Adrenal gland (tissue), 5 donors: ENCODE measurements around the gene SLC25A1.

Source experiments
- CTCF ChIP-seq, 6 experiments: fragments of 450-650 bp in 4 of 6; fragments of 200-600 bp in 2 of 6; sonication (generic) in 1 of 6; IDR thresholded peaks; 1 replicate in 5 of 6; 2 replicates in 1 of 6; pipeline versions ENCODE4 v1.5.1 to v1.8.0; 2016 to 2021; ENCODE audit warnings: antibody characterized with exemption in 6 of 6, mild to moderate bottlenecking in 2 of 6, moderate library complexity in 1 of 6
- POLR2A ChIP-seq, 2 donors: fragments of 450-650 bp; IDR thresholded peaks; one replicate each; pipeline ENCODE4 v1.6.1; 2017; ENCODE audit warnings: antibody characterized with exemption in 2 of 2, mild to moderate bottlenecking in 2 of 2, moderate library complexity in 1 of 2
- donor health status: DM: no; HTN: no; CAD: no.

- TF ChIP-seq POLR2A (IDR thresholded peaks at IDR 0.05), result no peak
- TF ChIP-seq CTCF (IDR thresholded peaks at IDR 0.05), result no peak
Measured at GRCh38 chr22:19218541-19219233, 40.2 kb upstream of the SLC25A1 start.
